Upper lobe of left lung (tissue), 4 donors: Measurements from ENCODE around the gene ATAD1.

Experiments
- CTCF ChIP-seq, 6 experiments: fragments of 450-650 bp in 4 of 6; fragments of 200-600 bp in 2 of 6; sonication (generic) in 2 of 6; IDR thresholded peaks; one replicate each; pipeline ENCODE4 v1.5.1; 2016 to 2019; ENCODE audit warnings: antibody characterized with exemption in 6 of 6
- POLR2AphosphoS5 ChIP-seq, 2 donors: sonication (generic); formaldehyde crosslinking; IDR thresholded peaks; one replicate each; pipeline ENCODE4 v1.5.1; 2017; ENCODE audit warnings: antibody characterized with exemption in 2 of 2

GRCh38 chr10:87794285-87794684 is 23.7 kb downstream of the ATAD1 start:
- TF ChIP-seq CTCF (IDR thresholded peaks at IDR 0.05) = no peak
- no peak for TF ChIP-seq POLR2AphosphoS5 (IDR thresholded peaks at IDR 0.05)
